Activated CD4-positive, alpha-beta T cell treated with anti-CD3 and anti-CD28 coated beads for 4 hours (primary cell): ENCODE results near the gene ERBB4.
"Not testable (repeated sequence)": the region's sequence is repeated elsewhere in the genome, so short reads cannot be mapped to it uniquely, and the experiment has no call there.

Experiments
- DNase-seq, 2 donors: peaks; one replicate each; pipeline ENCODE4 v3.0.0-alpha.2; 2020

ERBB4 gene

DNA sequence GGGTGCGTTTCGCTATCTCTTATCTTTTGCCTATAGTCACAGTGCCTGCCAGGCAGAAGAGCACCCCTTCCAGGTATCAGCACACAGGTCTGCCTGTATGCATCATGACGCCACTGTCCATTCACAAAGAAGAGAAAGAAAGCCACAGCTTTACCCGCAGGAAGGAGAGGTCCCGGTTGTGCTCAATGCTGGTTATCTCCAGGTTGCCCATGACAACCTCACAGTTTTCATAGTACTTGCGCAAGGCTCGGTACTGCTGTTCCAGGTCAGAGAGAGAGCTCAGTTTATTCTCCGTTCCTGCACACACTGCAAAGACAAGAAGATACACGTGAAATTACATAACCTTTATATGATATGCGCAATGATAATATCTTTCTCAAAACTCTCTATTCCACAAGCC is 414.0 kb downstream of the ERBB4 start:
- DNase-seq, result no peak

DNA sequence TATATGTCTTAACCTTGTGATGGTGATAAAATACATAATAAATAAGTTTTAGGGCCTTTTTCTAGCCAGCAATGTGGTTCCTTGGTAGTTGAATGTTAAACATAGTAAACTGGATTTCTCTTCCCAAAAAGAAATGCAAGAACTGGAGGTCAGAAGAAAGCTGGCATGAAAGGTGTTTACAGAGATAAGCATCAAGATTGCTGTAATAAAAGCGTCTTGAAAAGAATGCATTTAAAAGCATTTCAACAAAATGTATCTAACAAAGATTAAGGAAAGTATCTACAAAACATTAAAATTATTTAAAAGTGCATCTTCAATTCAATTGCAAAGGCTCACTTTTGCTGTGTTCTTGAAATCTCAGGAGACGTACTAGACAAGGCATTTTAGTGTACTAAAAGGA is 419.0 kb downstream of the ERBB4 start:
- no peak for DNase-seq

DNA sequence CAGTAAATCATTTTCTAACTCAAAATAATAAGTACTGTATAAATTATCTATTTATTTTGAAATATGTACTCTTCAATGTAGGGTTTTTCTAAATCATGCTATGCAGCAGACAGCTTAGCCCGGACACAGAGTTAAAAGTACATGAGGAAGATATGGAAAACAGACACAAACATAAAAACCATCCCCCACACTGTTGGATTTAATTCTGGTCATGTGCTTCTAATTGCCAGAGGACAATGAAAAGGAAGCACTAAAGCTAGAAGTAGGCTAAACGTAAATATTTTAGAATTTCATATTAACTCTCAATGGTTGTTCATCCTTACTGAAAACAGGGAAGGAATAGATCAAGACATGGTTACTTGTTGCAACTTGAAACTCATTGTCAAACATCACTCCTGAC is 420.7 kb downstream of the ERBB4 start:
- no peak for DNase-seq

DNA sequence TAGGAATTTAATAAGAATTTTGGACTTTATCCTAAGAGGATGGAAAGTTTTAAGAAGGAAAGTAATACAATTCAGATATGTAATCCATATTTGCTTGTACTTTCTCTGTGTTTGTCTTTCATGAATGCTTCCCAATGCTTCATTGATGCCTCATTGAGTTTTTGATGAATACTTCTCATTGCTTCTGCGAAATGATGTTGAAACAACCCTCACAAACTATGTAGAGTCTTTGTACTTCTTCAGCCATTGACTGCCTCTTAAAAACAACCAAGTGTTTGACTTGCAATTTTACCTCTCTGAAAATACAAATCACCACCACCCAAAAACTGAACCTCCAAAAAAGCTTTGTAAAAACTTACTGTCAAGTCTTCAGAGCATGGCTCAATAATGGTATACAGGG is 424.1 kb downstream of the ERBB4 start:
- DNase-seq, result no peak

DNA sequence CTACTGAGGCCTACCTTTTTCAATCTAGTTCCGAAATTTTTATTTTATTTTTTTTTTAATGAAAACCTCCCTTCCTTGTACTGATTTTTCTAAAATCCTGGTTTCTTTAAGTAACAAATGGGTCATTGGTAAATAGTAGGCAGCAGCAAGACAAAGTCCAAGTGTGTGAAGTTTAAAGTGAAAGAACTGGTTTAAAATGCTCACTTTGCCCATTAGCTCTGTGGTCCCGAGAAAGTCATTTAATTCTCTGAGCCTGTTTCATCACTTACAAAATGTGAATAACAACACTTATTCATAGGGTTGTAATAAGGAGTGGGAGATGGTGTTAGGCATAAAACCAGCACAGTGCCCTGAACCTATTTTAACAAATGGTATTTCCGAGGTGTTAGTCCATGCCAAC is 426.2 kb downstream of the ERBB4 start:
- DNase-seq, result no peak

DNA sequence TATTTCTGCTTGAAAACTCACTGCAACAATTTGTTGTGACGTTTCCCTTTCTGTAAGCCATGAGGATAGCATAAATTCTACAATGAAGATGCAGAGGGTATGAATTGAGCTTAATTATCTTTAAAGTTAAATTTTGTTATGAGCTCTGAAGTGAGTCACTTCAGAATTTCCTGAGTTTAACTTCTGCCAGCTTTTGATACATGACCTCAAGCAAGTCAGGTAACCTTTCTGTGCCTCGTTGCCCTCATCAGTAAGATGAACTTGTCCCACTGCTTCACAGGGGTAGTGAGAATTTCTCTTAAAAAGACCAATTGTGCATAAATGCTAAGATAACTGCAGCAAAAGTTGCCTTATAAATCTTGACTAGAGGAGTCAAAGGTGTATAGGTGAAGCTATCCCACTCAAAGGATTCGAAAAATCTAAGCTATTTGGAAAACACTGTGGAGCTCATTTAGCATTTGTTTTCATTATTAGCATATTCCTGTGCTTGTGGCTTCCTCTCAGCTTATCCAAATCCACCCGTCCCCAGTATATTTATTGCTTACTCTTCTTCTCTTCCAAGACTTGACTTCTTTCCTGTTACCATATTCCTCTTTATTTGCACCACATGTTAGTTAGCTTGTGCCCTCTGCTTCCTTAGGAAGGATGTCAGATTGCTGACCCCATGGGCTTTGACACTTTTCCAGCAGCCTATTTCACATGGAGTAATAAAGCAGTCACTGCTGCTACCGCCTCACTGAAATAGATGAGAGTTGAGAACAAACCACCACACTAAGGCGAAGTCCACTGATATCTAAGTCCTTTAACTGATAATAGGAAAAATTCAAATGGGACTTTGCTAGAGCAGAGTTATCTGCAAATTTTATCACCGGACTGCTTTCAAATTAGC is 428.6 kb downstream of the ERBB4 start:
- DNase-seq, result no peak

DNA sequence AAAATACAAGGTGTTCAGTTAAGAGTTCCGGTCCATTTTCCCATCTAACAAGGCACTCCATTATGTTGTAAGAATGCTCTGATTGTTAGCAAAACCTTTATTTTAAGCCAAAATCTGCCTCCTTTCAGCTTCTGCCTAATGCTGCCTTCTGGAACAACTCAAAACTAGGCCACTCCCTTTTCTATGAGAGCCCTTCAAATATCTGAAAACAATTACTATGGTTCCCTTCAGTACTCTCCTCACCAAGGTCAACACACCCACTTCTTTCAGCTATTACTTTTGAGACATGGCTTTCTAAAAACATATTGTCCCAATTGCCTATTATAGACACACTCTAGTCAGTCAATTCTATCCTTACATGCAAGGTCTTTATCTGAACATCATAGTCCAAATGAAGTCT is 429.4 kb downstream of the ERBB4 start:
- DNase-seq, result no peak

DNA sequence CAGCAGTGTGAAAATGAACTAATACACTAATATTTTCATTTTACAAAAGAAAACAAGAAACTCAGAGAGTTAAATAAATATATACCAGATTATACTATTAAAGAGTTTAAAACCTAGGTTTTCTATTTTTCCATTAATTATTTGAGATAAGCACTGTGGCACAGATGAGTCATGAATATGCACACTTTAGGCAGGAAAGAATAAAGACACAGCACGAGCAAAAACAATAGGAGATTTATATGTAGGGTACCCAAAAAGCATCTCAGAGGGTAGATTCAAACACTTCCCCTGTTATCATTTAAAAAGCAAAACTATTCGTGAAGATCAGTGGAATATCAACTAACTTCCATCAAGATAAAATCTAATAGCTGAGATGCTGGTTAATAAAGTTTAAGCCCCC is 430.6 kb downstream of the ERBB4 start:
- DNase-seq, result no peak

DNA sequence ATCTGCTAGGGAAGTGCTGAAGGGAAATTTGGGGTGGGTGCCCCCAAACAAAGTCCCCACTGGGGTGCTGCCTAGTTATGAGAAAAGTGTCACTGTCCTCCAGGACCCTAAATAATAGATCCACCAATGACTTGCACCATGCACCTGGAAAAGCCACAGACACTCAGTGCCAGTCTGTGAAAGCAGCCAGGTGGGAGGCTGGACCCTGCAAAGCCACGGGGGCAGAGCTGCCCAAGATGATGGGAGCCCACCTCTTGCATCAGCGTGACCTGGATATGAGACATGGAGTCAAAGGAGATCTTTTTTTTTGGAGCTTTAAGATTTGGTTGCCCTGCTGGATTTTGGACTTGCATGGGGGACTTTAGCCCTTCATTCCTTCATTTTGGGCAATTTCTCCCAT is 431.6 kb downstream of the ERBB4 start:
- no peak for DNase-seq

DNA sequence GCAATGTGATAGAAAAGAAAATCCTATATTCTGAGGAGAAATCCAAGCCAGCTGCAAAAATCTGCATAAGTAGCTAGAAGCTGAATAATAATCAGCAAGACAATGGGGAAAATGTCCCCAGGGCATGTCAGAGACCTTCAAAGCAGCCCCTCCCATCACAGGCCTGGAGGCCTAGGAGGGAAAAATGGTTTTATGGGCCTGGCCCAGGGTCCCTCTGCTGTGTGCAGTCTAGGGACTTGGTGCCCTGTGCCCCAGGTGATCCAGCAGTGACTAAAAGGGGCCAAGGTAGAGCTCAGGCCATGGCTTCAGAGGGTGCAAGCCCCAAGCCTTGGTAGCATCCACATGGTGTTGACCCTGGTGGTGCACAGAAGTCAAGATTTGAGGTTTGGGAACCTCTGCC is 432.1 kb downstream of the ERBB4 start:
- DNase-seq, result not testable (repeated sequence)

DNA sequence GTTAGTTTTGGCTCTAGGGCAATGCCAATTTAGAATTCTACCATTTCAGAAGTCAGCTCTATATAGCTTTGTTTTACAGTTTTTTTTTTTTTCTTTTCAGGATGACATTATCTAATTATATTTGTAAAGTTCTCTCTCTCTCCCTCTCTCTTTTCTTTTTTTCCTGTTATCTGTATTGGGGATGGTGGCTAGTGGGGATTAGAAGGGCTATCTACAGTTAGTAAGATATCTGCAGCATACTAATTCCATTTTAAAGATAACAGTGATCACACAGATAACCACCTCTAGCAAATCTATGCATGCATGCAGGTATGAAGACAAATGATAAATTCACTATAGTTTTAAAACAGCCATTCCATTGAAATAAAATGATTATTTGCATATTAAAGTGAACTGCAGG is 438.9 kb downstream of the ERBB4 start:
- no peak for DNase-seq

DNA sequence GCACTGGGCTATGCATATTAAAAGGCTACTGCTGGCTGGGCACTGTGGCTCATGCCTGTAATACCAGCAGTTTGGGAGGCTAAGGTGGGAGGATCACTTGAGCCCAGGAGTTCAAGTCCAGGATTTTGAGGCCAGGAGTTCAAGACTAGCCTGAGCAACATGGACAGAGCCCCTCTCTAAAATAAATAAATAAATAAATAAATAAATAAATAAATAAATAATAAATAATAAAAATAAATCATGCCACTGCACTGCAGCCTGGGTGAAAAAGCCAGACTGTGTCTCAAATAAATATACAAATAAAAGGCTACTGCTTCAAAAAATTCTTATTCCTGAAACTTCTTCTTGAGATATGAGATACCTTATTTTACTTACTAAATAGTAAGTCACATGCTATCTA is 439.6 kb downstream of the ERBB4 start:
- DNase-seq, result no peak

DNA sequence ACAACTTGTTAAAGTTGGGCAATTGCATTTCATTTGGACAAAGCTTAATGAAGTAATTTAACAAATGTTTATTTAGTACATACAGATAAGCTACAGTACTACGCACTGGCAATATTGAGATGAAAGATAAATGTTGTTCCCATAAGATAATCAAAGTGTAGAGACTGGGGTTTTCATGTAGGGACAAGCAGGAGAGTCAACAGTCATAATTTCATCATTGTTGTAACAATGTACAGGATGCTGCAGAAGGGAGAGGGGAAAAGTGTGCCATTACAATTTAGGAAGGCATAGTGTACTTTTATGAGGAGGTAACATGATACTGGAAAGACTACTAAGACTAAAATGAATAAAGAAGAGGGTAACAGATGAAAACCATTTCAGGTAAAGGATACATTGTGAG is 441.6 kb downstream of the ERBB4 start:
- no peak for DNase-seq

DNA sequence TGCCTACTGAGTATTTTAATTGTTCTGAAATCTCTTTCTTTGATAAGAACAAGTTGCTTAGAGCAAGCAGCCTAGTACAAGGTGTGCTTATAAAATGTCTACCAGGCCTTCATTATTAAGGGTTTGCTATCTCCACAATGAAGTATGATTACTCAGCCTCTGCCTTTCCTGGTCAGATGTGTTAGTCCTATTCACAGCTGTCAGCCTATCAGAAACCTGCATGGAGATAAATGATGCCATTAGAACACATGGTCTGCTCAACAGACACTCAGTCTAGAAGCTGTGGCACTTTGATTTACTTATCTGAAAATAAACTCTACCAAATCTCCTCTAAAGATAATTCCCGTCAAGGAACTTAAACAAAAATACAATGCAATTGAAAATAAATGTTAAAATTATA is 448.7 kb downstream of the ERBB4 start:
- no peak for DNase-seq

DNA sequence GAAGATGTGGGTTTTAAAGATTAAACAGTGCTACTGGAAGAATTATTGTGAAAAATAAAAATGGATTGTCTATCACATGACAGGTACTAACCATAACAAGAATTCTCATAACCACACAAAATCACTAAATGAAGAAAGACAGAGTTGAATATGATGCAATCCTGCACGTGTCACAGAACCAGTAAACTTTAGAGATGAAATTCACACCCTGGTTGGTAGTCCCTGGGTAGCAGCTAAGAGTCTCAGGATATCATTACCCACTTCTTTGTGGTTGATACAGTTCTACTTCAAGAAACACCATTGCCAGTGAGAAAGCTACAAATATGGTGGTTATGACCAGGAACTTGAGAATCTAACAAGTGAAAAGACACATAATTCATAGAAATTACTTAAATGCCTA is 450.2 kb downstream of the ERBB4 start:
- no peak for DNase-seq

DNA sequence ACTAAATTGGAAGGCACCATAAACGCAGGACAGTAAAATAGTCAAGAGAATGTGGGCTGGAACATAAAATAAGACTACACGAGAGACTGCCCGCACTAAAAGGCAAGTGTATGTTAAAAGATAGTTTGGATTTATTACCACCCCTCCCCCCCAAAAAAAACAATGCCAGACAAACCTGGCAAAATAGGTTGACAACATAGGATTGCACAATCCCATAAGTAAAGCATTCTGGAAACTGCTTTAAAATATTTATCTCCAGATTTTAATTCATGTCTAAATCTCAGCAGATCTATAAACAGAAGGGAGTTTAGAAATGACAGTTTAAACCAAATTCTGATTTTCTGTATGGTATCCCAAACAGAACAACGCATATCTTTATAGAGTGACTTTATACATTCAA is 455.1 kb downstream of the ERBB4 start:
- no peak for DNase-seq

DNA sequence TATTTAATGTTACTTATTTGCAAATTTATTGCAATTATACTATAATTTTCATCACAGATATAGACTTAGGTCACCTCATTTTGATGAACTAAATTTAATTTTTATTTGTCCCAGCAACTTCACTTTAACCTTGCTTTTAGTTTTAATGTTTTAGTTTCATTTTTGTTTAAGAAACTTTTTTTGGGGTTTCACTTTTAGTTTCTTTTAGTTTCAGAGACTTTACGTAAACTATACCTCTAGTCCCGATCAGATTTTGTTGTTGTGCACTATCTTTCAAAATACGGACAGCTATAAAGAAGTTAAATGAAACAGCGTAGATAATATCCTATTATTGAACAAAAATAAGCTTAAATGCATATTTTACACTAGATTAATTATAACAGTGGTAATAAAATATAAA is 460.5 kb downstream of the ERBB4 start:
- no peak for DNase-seq

DNA sequence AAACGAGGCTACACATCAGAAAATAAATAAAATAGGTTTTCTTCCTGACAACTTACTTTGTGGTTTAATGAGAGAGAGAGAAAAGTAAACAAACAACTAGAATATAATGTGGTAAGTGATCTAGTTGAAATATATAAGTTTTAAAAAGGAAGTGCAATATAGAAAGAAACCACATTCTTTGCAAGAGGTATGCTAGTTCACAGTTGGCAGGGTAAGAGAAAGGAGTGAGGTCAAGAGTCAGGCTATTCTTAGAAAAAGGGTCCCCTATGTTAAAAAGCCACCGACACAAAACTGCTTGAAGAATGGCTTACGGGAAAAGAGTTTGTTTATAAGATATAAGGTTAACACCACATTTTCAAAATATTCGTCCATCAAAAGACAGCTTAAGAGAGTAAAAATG is 462.1 kb downstream of the ERBB4 start:
- DNase-seq, result no peak

DNA sequence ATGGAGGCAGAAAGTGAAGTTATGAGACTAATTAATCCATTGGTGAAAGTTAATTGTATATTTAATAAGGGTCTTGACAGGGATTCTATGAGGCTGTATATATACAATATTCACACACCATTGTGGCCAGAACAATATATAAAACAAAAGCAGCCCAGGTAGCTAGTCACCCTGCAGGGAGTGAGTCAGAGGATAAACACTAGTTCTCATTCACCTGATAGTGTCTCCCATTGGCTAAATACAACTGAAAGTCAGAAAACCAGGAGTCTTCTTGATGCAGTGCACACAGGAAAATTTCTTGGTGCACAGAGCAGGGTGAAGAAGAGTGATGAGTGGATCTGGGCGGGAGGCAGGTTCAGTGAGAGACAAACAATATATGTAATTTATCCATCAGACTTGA is 465.2 kb downstream of the ERBB4 start:
- DNase-seq, result no peak

DNA sequence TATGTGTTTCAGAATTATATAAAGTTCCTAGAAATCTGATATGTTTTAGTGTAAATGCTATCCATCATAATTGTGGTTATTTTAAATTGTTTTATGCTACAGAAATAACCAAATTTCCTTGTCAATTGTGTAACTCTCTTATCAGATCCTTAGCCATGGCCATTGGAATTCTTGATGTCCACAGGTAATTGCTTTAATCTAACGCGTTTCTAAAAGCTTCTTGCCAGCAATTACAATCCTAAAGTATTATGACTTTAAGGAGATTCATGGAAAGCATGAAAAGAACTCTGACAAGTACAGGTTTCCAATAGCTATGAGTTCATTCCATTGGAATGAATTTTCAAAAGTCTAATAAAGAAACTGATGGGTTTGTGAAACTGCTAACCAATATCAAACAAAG is 472.1 kb downstream of the ERBB4 start:
- DNase-seq, result no peak

DNA sequence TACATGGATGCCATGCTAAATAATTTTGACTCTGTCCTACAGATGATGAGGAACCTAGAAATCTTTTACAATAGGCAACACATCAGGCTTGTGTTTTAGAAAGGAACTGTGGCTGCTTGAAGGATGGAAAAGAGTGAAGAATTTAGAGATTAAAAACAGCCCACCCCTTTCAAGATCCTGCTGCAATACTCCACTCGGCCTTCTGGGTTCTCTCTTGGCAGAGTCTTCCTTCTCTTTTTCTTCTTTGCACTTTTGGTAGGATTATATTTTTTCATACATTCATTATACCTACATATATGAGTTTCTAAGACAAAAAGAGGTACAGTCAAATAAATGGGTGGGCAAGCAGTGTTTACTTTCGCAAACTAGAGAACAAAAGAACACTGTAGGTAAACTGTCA is 474.3 kb downstream of the ERBB4 start:
- DNase-seq, result no peak

DNA sequence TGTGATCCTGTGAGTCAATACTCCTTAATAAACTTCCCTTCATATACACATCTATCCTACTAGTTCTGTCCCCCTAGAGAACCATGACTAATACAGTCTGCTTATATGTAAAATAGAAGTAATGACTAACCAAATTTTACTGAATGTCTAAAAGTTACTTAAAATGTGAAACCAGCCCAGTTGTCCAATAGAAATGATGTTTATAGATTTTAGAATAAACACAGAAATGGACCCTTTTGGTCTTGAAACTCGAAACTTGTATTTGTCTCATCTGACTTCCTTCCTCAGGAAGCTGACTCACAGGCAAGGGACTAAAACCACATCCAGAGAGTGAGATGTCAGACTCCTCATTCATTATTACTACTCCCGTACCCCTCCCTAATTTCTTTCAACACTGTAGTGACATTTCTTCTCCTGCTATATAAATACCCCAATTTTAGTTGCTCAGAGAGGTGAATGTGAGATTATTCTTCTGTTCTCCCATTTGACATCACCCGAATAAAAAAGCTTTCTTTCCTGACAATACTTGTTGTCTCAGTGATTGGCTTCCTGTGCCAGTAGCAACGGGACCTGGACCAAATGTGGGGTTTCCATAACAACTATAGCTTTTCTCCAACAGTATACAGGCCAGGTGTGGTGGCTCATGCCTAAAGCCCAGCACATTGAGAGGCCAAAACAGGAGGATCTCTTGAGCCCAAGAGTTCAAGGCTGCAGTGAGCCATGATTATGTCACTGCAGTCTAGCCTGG is 486.0 kb downstream of the ERBB4 start:
- no peak for DNase-seq

DNA sequence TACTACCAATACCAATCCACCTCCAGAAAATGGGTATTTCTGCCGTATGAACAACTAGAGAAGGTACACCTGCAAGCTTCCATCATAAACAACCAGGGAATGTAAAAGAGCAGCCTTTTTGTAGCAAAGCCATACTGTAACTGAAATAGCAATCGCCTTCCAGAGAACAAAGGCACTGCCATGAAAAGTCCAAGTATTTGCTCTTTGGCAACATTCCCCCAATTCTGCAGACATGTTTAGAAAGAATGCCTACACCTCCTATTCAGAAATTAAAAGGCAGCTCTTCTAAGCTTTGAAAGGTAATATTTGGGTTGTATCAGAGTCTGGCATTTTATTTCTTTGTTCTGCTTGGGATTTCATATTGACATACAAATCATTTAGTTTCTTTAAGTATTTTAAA is 487.7 kb downstream of the ERBB4 start:
- no peak for DNase-seq

DNA sequence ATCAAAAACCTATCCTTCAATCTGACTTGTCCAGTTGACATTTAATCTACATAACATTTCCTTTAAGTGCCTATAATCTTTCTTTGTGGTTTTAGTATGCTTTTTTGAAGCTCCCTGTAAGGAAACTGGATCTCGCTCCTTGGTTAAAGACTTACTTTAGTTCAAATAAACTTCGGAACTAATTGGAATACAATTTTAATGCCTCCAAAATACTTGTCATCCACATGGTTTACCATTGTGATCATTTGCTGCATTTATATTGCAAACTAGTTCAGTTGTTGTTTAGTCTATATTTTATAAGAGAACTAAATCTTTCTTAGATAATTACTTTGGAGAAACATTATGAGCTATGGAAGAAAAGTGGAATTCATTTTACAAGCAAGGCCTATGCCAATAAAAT is 496.0 kb downstream of the ERBB4 start:
- DNase-seq, result no peak

DNA sequence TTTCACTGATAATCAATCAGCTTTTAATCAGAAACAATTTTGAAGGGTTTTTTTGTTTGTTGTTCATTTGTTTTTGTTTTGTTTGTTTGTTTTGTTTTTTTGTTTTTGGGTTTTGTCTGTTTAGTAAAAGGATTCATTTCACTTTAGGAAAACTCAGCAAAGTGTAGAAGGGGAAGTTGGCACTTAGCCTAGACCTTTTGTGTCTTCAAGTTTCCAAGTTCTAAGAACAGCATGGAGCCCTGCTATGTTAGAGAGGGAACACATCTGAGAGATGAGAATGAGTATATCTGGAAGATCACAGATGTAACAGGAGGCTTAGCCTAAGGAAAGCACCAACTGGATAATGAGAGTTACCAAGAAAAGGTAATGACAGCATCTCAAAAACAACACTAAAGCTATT is 501.5 kb downstream of the ERBB4 start:
- DNase-seq, result no peak
